ENCODE data around the gene HGD.

DNA sequence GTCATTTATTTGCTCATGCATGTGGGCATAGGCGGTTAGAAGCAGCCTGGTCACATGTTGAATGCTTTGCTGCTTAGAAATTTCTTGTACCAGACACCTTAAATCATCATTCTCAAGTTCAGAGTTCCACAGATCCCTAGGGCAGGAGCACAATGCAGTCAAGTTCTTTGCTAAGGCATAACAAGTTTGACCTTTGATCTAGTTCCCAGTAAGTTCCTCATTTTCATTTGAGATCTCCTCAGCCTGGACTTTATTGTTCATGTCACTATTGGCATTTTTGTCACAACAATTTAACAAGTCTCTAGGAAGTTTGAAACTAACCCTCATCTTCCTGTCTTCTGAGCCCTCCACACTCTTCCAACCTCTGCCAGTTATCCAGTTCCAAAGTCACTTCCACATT, 22.8 kb downstream of the HGD start:
- TF ChIP-seq, protein P1, sequence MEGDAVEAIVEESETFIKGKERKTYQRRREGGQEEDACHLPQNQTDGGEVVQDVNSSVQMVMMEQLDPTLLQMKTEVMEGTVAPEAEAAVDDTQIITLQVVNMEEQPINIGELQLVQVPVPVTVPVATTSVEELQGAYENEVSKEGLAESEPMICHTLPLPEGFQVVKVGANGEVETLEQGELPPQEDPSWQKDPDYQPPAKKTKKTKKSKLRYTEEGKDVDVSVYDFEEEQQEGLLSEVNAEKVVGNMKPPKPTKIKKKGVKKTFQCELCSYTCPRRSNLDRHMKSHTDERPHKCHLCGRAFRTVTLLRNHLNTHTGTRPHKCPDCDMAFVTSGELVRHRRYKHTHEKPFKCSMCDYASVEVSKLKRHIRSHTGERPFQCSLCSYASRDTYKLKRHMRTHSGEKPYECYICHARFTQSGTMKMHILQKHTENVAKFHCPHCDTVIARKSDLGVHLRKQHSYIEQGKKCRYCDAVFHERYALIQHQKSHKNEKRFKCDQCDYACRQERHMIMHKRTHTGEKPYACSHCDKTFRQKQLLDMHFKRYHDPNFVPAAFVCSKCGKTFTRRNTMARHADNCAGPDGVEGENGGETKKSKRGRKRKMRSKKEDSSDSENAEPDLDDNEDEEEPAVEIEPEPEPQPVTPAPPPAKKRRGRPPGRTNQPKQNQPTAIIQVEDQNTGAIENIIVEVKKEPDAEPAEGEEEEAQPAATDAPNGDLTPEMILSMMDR (IDR thresholded peaks at IDR 0.05), result no peak
- TF ChIP-seq POLR2A (IDR thresholded peaks at IDR 0.05), result no peak
